Measurements from ENCODE around the gene LST1.
"Not testable (repeated sequence)": the region's sequence is repeated elsewhere in the genome, so short reads cannot be mapped to it uniquely, and the experiment has no call there.

LST1 gene

GRCh38 chr6:31581434-31582229, 4.4 kb upstream of the LST1 start:
- DNase-seq, result no peak

DNA sequence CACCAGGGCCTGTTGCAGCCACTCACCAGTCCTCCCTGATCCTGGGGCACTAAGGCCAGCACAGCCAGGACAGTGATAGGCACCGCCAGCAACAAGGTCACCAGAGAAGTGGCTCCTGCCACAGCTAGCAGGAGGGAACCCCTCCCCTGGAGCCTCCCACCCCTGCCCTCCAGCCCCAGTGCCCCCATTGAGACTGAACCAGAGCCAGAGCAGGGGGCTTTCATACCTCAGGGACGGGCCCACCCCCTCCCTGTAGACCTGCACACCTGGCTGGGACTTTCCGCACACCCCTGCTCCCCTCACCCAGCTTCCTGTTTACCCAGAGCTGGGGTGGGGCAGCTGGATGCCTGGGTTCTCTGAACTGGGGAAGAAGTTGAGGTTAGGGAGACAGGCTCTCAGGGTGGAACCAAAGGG, 3.8 kb upstream of the LST1 start, which contains the start of gene LTB:
Gene LTB (minus strand): TSS at position 195 of the 414 bp plus-strand sequence. CDS start 7 bp downstream, at position 188.
- no peak for DNase-seq

GRCh38 chr6:31585491-31585890, 586 bp upstream of the LST1 start:
- DNase-seq, result no peak

GRCh38 chr6:31586599-31587281, 663 bp downstream of the LST1 start:
- no peak for DNase-seq

DNA sequence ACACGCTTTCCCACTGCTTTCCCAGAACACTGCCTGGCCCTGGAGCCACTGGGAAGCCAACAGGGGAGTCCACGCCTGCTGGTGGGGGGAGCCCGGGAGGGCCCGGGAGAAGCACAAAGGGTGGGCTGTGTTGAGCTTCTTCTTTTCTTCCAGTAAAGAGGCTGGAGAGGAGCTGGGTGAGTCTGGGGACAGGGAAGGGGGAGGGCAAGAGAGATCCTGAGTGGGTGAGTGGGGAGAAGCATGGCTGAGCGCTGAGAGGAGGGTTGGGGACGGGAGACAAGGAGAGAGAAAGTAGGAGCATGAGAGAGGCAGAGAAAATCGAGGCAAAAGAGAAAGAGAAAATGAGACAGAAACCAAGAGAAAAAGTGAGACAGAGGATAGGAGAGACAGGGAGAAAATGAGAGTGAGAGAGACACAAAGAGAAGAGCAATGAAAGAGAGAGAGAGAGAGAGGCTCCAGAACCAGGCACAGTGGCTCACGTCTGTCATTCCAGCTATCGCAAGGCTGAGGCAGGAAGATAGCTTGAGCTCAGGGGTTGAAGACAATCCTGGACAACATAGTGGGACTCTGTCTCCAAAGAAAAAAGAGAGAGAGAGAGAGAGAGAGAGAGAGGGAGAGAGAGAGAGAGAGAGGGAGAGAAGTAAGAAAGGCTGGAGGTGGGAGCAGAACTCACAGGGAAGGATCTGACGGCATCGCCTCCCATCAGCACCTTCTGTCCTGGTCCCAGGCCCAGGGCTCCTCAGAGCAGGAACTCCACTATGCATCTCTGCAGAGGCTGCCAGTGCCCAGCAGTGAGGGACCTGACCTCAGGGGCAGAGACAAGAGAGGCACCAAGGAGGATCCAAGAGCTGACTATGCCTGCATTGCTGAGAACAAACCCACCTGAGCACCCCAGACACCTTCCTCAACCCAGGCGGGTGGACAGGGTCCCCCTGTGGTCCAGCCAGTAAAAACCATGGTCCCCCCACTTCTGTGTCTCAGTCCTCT, 2.0 kb downstream of the LST1 start:
- DNase-seq, result no peak

- DNase-seq, result no peak
Observed at GRCh38 chr6:31588871-31589650, 3.0 kb downstream of the LST1 start.

DNA sequence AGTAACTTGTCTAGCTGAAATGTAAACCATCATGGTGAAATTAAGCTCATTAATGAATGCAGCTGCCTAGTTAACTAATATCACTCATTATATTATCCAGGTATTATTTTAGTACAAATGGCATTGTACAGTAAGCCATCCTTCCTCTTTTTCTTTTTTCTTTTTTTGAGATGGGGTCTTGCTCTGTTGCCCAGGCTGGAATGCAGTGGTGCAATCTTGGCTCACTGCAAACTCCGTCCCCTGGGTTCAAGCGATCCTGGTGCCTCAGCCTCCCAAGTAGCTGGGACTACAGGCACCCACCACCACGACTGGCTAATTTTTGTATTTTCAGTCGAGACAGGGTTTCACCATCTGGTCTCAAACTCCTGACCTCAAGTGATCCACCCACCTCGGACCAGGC, 4.6 kb downstream of the LST1 start:
- DNase-seq, result not testable (repeated sequence)

DNA sequence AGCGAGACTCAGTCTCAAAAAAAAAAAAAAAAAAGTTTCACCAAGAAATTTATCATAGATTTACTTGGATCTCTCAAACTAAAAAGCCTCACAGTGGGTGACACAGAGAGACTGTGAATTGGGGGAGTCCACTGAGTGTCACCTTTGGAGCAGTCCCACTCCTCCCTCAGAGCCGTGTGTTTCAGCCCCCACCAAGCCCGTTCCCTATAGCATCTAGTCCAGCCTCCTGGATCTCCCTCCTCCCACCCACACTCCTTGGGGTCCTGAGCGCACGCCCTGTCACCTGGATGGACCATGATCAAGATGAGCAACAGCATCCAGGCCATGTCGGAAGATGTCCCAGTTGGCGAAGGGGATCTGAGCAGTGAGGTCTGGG, 6.3 kb downstream of the LST1 start:
- no peak for DNase-seq

DNA sequence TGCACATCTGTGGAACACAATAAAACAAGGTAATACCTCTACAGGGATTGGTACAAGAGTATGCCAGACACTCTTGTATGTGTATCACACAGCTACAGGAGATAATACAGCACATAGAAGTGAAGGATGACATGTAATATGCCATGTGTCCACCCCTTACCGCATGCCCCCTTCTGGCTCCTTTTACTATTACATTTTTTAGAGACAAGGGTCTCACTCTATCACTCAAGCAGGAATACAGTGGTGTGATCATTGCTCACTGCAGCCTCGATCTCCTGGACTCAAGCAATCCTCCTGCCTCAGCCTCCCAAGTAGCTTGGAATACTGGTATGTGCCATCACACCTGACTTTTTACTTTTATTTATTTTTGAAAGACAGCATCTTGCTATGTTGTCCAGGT, 10.9 kb downstream of the LST1 start:
- DNase-seq, result no peak

GRCh38 chr6:31607317-31607716, 21.2 kb downstream of the LST1 start:
- no peak for DNase-seq

GRCh38 chr6:31609519-31610406, 23.7 kb downstream of the LST1 start:
- DNase-seq, result no peak

DNA sequence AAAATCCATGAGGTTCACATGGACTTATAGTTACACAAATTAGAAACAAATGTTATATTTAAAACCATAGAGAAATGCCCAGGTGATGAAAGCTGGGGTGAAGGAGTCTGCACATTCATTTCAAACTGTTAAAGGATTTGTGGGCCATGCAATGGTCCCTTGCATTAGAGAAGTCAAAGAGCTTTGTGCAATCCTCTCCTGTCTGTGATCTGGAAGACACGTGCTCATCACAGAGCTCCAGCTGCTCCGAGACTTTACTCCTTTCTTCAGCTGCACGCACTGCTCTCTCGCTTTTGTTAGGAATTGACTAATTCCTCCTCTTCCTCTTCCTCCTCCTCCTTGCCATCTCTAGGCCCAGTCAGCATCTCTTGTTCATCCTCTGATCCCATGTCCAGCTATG, 24.9 kb downstream of the LST1 start:
- no peak for DNase-seq

- no peak for DNase-seq
Observed at GRCh38 chr6:31614075-31614619, 28.1 kb downstream of the LST1 start.

DNA sequence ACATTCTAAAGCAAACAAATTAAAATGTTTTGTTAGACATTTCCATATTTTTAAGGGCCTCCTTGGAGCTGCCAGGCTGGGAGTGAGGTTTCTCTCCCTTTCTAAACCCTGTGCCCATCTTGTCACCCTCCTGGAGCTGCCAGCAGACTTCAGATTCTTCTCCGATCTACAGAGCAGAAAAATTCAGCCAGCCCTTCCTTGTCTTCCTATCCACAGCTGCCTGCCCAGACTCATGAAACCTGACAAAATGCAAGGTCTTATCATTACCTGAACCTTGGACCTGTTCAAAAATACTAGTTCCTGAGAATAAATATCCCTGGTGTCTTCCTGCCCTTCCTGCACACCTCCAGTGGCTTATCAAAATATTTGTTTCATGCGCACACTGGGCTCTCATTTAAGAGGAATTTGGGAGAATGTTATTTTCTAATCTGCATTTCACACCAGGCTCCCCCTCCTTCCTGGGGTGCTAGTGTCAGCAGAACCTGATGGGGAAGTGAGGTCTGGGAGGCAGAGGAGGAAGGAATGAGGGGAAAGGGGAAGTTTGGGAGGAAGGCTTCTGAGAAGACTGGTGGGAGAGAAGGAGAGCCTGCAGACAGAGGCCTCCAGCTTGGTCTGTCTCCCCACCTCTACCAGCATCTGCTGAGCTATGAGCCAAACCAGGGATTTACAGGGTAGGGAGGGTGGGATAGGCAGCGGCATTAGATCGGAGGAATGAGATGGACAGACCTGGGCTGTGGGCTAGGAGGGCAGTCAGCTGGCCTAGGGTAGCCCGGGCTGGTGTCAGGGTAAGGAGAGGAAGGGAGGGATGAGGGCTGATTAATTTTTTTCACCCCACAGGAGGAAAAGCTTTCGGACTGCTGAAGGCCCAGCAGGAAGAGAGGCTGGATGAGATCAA, 28.9 kb downstream of the LST1 start, which contains the start of gene AIF1:
Gene AIF1 (plus strand): TSS at position 551 of the 895 bp plus-strand sequence. CDS start 96 bp downstream, at position 647.
- DNase-seq, result no peak

DNA sequence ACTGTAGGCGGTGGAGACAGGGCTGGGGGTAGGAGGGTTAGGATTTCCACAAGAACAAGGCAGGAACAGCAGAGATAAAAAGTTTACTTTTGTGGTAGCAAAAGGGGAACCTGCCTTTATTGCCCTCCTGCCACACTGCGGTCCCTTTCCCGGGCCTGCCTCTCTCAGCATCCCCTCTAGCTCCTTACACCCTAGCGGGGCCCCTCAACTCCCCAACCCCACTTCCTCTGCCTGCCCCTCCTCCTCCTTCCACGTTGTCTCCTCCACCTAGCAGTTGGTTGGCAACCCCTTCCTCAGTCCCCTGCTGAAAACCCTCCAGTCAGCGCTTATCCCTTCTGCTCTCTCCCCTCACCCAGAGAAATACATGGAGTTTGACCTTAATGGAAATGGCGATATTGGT, 29.7 kb downstream of the LST1 start:
- no peak for DNase-seq

DNA sequence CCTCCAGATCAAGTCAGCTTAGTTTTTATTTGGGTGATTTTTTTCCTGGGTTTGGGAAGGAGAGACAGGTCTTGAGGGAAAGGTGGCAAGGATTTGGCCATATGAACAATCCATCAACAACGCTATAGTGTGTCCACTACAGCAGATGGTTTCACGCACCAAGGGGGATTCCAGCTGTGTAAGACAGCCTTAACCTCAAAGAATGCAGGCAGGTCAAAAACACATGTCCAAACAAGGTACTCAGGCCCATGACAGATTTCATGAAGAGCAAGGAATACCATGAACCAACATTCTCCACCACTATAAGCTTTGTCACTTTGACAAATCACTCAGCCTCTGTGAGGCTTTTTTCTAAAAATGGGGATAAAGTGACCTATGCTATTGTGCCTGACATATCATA, 30.9 kb downstream of the LST1 start:
- DNase-seq, result no peak

GRCh38 chr6:31619805-31620585, 33.9 kb downstream of the LST1 start:
- peak; percentile 90 for DNase-seq

DNA sequence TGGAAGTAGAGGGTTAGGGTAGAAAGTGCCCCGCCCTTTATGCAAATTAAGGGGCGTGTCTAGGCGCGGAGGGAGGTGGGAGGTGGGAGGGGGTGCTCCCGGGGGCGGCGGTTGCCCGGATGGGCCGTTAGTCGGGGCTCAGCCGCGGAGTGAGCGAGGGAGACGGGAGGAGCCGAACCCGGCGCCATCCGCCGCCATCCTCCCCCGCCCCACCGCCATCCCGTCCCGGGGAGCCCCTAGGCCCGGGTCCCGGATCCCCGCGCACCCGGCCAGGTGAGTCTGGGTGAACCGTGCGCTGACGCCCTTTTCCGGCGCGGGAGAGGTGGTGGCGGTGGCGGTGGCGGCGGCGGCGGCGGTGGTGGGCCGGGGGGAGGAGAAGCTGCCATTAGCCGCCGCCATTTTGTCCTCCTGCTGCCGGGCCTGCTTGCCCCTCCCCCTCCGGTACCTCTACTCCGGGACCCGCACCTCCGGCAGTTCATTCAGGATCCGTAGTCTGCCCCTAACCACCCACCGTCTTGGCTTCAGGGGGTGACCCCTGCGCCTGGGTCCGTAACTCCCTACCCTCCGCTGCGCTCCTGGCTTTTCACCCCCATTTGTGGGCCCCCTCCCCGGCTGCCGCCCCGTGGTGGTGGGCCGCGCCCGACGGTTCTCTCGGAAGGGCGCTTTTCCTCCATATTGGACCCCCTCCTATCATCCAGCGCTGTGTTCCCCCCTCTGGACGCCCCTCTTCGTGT, 34.7 kb downstream of the LST1 start, which contains the start of gene PRRC2A:
Gene PRRC2A (plus strand): TSS at position 130 of the 734 bp plus-strand sequence. CDS start 2,075 bp downstream, outside the sequence.
- peak; percentile 88 for DNase-seq
